ENCODE measurements around the gene ZNF277.

DNA sequence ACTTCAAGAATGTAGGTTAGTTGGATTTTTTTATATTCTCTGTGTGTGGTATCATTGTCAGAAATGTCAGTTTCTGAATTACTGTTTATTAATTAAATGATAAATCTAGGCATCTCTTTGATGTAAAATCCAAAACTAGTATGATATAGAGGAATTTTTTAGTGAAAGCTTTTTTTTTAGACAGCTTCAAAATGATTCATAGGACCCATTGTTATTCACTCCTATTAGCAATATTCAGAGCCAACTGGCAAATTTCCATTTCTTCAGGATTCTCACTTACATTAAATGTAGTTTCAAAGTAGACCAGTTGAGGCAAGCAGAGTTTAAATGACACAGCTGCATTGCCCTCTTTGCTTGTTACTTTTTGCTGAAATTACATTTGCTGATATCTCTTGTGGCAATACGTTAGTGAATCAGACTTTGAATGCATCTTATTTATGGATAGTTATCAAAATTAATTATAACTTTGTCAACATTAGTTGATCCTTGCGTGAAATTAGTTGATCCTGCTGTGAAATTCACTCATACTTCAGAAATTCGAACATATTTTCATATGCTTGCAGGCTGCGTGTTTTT, 20.3 kb downstream of the ZNF277 start:
- TF ChIP-seq ZNF335 (tag by site-specific recombination; conservative IDR thresholded peaks at IDR 0.05) (no peak), ZNF791 (tag by site-specific recombination; IDR thresholded peaks at IDR 0.05) (no peak), ZNF24 (tag by site-specific recombination; IDR thresholded peaks at IDR 0.05) (no peak), ZBTB21 (tag by site-specific recombination; IDR thresholded peaks at IDR 0.05) (no peak), ZNF138 (tag by site-specific recombination; IDR thresholded peaks at IDR 0.05; ENCODE audit: borderline replicate concordance) (no peak), KLF16 (tag by site-specific recombination; IDR thresholded peaks at IDR 0.05) (no peak), YY1 (tag by site-specific recombination; IDR thresholded peaks at IDR 0.05) (no peak)
- TF ChIP-seq, protein P1, sequence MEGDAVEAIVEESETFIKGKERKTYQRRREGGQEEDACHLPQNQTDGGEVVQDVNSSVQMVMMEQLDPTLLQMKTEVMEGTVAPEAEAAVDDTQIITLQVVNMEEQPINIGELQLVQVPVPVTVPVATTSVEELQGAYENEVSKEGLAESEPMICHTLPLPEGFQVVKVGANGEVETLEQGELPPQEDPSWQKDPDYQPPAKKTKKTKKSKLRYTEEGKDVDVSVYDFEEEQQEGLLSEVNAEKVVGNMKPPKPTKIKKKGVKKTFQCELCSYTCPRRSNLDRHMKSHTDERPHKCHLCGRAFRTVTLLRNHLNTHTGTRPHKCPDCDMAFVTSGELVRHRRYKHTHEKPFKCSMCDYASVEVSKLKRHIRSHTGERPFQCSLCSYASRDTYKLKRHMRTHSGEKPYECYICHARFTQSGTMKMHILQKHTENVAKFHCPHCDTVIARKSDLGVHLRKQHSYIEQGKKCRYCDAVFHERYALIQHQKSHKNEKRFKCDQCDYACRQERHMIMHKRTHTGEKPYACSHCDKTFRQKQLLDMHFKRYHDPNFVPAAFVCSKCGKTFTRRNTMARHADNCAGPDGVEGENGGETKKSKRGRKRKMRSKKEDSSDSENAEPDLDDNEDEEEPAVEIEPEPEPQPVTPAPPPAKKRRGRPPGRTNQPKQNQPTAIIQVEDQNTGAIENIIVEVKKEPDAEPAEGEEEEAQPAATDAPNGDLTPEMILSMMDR (tag by site-specific recombination; IDR thresholded peaks at IDR 0.05), result no peak
- TF ChIP-seq, protein P2, sequence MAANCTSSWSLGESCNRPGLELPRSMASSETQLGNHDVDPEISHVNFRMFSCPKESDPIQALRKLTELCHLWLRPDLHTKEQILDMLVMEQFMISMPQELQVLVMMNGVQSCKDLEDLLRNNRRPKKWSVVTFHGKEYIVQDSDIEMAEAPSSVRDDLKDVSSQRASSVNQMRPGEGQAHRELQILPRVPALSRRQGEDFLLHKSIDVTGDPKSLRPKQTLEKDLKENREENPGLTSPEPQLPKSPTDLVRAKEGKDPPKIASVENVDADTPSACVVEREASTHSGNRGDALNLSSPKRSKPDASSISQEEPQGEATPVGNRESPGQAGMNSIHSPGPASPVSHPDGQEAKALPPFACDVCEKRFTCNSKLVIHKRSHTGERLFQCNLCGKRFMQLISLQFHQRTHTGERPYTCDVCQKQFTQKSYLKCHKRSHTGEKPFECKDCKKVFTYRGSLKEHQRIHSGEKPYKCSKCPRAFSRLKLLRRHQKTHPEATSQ (tag by site-specific recombination; IDR thresholded peaks at IDR 0.05), result no peak
- TF ChIP-seq, protein P3, sequence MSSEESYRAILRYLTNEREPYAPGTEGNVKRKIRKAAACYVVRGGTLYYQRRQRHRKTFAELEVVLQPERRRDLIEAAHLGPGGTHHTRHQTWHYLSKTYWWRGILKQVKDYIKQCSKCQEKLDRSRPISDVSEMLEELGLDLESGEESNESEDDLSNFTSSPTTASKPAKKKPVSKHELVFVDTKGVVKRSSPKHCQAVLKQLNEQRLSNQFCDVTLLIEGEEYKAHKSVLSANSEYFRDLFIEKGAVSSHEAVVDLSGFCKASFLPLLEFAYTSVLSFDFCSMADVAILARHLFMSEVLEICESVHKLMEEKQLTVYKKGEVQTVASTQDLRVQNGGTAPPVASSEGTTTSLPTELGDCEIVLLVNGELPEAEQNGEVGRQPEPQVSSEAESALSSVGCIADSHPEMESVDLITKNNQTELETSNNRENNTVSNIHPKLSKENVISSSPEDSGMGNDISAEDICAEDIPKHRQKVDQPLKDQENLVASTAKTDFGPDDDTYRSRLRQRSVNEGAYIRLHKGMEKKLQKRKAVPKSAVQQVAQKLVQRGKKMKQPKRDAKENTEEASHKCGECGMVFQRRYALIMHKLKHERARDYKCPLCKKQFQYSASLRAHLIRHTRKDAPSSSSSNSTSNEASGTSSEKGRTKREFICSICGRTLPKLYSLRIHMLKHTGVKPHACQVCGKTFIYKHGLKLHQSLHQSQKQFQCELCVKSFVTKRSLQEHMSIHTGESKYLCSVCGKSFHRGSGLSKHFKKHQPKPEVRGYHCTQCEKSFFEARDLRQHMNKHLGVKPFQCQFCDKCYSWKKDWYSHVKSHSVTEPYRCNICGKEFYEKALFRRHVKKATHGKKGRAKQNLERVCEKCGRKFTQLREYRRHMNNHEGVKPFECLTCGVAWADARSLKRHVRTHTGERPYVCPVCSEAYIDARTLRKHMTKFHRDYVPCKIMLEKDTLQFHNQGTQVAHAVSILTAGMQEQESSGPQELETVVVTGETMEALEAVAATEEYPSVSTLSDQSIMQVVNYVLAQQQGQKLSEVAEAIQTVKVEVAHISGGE (tag by site-specific recombination; conservative IDR thresholded peaks at IDR 0.05; ENCODE audit: low read depth), result no peak
